COLO668 (cell line): ENCODE data around the gene CREB5.

Experiments
- DNase-seq: peaks from one replicate; lab custom pipeline; 2025; ENCODE audit not compliant: unreplicated experiment; lab: John Stamatoyannopoulos, UW

Gene CREB5

GRCh38 chr7:28509251-28510025, 97.1 kb downstream of the CREB5 start:
- DNase-seq: no peak

GRCh38 chr7:28510026-28510369, 97.7 kb downstream of the CREB5 start:
- no peak for DNase-seq

GRCh38 chr7:28512668-28513440, 100.5 kb downstream of the CREB5 start:
- DNase-seq: no peak

GRCh38 chr7:28516390-28517172, 104.3 kb downstream of the CREB5 start:
- DNase-seq: no peak

GRCh38 chr7:28517206-28517605, 104.9 kb downstream of the CREB5 start:
- DNase-seq: no peak

DNA sequence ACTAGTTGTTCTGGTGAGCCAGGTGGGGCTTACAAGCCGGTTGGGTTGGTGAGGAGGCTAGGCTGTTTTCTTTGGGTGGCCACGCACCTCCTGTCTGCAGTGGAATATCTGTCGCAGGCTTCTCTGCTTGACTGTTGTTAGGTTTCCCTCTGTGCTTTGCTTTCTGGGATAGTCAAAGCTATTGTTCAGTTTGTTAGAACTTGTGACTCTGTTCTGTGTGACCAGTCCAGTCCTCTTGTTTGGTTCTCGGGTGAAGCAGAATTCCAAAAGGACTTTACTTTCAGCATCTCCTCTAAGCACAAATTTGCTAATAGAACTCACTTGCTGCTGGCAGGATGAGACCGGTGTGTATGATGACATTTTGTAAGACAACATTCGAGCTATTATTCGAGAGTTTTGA, 105.3 kb downstream of the CREB5 start:
- DNase-seq: no peak

GRCh38 chr7:28520074-28521015, 108.0 kb downstream of the CREB5 start:
- no peak for DNase-seq

GRCh38 chr7:28524978-28525377, 112.7 kb downstream of the CREB5 start:
- no peak for DNase-seq

DNA sequence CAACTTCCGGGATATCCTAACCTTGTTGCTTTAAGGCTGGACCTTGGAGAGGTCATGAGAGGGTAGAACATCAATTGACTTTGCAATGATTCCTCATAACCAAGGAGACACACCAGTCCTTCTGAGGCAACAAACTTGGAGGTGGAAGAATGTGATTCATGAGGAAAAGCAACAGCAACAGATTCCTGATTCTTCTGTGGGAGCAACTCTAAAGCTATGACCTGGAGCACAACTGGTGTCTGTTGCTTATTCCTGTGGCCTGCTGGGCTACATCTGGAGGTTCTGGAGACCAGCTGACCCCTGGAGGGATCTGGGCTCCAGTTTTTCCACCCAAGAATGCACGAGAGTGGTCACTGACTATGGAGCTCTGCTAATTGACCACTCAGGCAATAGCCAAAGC, 116.6 kb downstream of the CREB5 start:
- no peak for DNase-seq

GRCh38 chr7:28529755-28530154, 117.4 kb downstream of the CREB5 start:
- DNase-seq: no peak

DNA sequence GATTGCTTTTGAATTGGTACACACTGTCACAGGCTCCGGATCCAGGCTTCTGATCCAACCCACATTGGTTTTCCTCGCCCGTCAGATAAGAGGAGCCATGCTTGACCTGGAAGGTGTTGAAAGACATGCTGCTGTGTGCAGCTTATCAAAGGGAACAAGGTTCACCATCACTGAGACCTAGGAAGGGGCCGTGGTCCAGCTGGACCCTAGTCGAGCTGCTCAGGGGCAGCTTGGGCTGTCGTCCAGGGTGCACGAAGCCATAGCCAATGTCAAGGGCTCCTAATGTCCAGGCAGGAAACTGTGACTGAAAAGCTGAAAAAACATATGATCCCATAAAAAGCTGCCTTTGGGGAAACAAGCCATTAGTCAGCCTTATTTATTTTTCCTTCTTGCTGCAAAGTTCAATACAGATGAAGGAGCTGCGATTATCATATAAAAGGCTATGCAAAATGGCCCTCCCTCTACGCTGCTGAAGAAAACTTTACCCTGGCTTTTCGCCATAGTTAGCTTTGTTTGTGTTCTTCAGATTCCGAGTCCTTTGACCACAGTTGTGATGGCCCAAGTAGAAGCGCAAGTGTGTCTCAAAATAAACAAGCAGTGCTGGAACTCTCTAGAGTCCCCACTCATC, 118.0 kb downstream of the CREB5 start:
- no peak for DNase-seq

DNA sequence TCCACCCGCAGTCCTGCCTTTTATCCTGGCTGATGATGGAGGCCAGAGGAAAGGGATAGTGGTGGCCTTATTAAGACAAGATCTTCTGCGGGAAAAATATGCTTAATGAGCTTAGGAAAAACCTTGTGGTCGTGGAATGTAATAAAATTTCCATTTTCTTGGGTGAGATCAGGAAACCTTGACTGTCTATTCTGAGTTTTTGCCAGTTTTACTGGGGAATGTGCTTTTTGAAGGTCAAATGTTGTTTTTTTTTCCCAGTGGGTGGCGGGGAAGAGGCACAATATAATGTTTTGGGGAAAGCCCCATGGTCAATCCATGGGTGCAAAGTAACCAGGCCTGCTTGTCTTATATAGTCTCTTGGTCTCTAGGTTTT, 118.5 kb downstream of the CREB5 start:
- no peak for DNase-seq

DNA sequence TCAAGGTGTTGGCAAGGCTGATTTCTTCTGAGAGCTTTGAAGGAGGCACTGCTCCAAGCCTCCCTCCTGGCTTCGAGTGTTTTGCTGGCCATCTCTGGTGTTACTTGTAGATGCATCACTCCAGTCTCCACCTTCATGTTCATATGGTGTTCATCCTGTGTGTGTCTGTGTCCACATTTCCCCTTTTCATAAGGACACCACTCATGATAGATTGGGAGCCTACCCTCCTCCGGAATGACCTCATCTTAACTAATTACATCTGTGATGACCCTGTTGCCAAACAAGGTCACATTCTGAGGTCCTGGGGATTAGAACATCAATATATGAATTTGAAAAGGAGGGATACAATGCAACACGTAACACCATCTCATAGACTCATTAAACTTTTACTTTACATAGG, 119.0 kb downstream of the CREB5 start:
- no peak for DNase-seq

GRCh38 chr7:28532181-28532580, 119.9 kb downstream of the CREB5 start:
- no peak for DNase-seq

- no peak for DNase-seq
Observed at GRCh38 chr7:28533267-28533666, 120.9 kb downstream of the CREB5 start.

GRCh38 chr7:28533731-28534531, 121.6 kb downstream of the CREB5 start:
- no peak for DNase-seq

DNA sequence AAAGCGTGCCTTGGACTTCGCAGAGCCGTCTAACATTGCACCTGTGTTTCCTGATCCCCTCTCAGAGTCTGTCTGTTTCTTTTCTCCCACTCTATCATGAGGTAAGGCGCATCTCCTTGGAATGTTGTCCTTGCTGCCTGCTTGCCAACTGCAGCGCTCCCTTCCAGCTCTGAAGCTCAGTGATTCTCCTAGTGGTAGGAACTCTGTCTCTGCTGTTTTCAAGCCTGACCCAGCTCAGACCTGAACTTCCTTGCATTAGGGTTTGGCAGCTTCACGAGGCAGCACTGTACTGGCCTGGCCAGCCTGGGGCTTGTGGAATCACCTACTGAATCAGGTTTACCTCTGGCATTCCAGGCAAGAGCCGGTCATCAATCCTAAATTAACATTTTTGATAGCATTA, 123.9 kb downstream of the CREB5 start:
- no peak for DNase-seq

DNA sequence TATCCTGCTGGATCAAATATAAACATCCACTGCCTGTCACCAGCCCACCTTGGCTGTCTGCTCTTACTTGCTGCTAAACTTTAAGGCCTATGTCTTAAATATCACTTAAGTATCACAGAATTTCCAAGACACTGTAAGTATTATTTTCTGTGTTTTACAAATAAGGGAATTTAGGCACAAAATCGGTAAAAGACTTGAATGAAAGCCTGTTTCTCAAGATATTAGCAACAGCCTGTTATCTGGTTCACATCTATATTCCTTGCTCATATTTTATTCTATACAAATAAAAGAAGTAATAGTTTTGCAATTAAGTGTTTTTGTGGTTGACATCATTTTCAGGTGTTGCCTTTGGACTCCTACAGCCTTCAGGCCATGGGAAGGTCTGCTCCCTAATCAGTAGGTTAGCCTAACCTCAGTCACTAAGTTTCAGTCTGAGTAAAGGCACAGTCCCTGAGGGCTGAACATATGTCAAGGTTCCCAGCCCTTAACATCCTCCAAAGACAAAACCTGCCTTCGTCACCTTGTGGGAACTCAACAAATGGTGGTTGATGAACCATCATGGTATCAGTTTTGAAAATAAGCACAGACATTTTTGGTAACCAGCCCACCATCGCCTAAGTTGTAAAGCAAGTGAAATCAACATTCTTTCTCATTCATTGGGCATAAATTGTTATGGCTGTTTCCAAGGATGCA, 127.1 kb downstream of the CREB5 start:
- no peak for DNase-seq

DNA sequence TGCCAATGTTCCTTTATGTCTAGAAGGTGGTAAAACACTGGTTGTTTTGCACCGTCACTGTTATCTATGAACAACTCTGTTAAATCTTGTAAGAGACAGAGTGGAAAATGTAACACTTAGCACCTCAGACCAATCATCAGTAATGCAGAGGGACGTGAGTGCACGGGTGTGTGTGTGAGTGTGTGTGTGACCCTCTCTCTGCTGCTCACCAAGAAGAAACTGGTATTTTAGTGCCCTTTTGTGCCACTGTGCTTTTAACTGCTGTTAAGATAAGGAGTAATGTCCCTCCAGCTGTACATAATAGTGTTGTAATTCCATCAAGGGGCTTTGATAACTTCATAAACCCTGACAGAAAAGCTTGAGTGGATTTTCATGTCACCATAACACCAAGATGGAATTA, 130.1 kb downstream of the CREB5 start:
- DNase-seq: no peak
